Upper lobe of left lung (tissue), 4 donors: ENCODE data around the gene TSHZ2.

Experiments used
- CTCF ChIP-seq, 6 experiments: fragments of 450-650 bp in 4 of 6; fragments of 200-600 bp in 2 of 6; sonication (generic) in 2 of 6; IDR thresholded peaks; one replicate each; pipeline ENCODE4 v1.5.1; 2016 to 2019; ENCODE audit warnings: antibody characterized with exemption in 6 of 6
- POLR2A ChIP-seq, 4 donors: fragments of 450-650 bp; IDR thresholded peaks; one replicate each; pipeline ENCODE4 v1.5.1; 2016 to 2017; ENCODE audit warnings: antibody characterized with exemption in 4 of 4, mild to moderate bottlenecking in 2 of 4
- POLR2AphosphoS5 ChIP-seq, 2 donors: sonication (generic); formaldehyde crosslinking; IDR thresholded peaks; one replicate each; pipeline ENCODE4 v1.5.1; 2017; ENCODE audit warnings: antibody characterized with exemption in 2 of 2

- TF ChIP-seq POLR2AphosphoS5 (IDR thresholded peaks at IDR 0.05) (no peak), CTCF (IDR thresholded peaks at IDR 0.05) (no peak), POLR2A (IDR thresholded peaks at IDR 0.05) (no peak)
Observed at GRCh38 chr20:52933867-52934266, 38.3 kb upstream of the TSHZ2 start.
